KG1 (cell line): ENCODE data around the gene PACSIN1.

ENCODE experiments used
- DNase-seq: peaks from one replicate; lab custom pipeline; 2025; lab: John Stamatoyannopoulos, UW

Gene PACSIN1

DNA sequence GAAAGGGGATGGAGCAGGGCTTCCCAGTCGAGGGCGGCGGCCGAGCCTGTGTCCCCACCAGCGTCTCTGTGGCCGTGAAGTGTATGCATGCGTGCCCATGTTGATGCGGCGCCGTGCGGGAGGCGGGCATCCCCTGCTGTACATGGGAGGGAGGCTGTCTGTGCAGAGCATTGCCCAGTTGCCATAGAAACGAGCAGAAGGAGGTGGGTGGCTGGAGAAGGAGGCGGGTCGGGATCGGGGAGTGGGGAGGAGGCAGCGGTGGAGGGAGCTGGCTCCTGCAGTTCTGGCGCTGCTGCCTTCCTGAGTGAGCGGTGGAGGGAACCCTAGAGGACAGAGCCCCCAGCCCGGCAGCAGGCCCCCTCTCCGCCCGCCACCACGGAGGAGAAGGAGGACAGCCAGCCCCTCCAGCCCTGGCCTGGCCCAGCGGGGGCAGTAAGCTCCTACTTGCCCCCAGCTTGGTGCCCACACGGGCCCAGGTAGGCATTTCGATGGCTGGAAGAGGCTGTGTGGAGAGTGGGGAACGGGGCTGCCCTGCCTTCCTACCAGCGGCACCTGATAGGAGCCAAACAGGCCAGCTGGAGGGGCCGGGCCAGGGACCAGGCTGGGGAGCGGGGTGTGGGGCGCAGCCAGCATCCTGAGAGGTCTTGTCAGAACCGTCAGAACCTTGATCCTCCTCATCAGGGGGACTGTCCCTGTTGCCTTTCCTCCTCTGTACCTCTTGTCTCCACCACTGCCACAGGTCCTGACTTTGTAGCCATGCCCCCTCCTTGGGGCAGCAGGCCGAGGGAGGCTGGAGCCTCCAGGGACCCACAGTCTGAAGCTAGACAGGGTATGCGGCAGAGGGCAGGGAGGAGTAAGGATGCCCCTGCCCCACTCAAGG, 49.0 kb downstream of the PACSIN1 start:
- DNase-seq = no peak

- no peak for DNase-seq
Measured at GRCh38 chr6:34515473-34516387, 49.9 kb downstream of the PACSIN1 start.

DNA sequence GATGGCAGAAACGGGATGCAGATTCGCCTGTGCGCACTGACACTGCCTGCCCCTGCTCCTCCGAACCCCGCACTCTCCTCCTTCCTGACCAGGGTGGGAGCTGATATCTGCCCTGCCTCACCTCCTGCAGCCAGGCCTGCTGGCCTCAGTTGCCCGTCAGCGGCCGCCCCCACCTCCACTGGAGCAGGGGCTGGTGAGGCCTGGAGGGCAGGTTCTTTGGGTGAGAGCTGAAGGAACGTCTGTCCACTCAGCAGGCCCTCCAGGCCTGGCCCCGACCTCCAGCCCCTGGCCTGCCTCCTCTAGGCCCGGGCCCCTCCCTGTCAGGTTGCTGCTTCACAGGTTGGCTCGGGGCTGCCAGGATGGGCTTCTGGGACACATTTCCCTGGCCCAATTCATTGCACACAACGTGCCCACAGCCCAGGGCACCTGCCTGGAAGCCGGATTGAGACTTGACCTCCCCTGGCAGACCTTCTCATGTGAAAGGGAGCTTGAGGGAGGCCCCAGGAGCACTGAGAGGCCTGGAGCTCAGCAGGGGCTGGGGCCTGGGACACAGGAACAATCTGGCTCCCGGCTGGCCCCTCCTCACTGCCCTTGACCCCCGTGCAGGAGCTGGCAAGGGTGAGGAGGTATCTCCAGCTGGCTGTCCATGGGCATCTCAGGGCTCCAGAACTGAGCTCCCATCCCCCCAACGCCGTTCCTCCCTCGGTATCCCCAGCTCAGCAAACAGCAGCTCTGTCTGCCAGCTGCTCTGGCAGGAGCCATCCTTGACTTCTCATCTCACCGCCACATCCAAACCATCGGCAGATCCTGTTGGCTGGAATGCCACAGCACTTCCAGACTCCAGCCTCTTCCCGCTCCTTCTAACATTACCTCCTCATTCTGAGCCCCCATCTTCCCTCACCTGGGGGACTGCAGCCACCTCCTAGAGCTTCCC, 50.8 kb downstream of the PACSIN1 start:
- no peak for DNase-seq

DNA sequence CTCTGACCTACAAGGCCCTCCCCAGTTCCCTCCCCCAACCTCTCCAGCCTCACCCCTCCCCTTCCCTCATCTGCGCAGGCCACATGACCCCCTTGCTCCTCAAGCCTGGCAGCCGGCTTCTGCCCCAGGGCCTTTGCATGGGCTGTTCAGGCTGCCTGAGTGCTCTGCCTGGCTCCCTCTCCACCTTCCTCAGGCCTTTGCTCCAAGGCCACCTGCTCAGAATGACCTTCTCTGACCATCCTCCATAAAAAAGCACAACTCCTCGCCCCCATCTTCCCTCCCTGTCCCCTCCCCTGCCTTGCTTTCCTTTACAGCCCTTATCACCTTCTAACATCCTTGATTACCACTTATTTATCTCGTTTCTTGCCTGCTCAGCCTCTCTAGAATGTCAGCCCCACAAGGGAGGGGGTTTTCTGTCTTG, 51.6 kb downstream of the PACSIN1 start:
- DNase-seq = no peak

DNA sequence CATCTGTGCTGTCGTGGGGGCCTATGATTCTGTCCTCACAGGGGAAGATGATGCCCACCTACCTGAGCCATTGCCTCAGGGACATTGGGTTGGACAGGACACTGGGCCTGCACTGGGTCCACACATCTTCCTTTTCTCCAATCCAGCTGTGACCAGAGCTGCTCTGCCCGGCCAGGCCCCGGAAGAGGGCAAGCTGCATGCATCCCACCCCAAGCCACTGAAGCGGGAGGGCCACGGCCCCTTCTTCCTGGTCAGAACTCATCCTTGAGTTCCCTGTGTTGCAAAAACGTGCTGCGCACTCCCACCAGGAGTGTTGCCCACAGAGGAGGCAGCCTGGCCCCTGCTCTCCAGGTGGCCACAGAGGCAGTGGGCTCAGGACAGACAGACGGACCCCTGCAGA, 52.1 kb downstream of the PACSIN1 start:
- DNase-seq = no peak

DNA sequence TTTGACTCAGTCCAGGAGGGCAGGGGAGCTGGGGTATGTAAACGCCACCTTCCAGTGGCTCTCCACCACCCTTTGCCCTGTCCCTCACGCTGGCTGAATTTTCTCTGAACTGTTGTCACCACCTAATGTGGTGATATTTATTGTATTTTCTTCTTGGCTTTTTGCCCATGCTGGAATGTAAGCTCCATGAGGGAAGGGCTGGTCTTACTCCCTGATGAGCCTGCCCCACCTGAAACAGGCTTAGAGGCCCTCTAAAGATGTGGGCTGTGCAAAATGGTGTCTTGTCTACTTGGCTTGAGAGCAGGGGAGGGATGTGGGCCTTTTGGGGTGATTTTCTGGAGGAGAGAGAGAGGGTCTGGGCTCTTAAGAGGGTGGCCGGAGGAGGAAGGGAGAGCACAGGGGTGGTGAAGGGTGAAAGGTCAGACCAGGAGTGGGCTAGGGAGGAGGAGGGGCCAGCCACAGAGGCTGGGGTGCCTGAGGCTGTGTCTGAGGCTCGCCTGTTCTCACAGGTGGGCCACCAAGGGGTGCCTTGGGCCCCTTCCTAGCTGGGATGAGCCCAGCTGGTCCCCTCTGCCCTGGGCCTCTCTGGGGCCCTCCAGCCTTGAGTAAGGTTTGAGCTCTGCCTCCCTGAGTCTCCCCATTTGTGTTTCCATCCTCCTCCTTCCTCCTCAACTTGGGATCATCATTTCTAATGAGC, 52.9 kb downstream of the PACSIN1 start:
- no peak for DNase-seq

DNA sequence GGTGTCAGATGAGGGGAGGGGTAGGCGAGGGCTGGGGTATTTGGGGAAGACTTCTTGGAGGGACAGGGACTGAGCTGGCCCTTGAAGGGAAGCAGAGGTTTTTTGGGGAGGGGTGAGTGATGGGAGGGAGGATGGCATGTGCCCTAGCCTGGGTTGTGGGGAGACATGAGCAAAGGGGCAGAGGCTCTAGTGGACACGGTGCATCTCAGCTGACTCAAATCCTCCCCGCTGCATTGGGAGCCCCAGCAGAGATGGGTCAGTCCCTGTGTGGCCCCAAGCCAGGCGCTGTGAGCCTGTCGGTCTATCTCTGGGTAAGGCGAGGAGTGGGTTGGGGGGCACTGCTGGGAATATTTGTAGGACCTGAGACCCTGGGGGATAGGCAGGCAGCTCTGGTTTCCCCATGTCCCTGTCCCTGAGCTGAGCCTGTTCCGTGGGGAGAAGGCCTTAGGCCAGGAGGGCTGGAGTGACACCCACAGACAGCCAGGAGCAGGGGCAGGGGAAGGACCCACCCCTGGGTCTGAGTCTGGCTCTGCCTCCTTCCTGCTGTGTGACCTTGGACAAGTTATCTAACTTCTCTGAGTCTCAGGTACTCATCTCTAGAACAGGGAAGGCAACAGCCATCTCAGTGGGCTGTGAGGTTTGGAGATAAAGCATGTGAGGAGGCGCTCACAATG, 54.2 kb downstream of the PACSIN1 start:
- DNase-seq = no peak

DNA sequence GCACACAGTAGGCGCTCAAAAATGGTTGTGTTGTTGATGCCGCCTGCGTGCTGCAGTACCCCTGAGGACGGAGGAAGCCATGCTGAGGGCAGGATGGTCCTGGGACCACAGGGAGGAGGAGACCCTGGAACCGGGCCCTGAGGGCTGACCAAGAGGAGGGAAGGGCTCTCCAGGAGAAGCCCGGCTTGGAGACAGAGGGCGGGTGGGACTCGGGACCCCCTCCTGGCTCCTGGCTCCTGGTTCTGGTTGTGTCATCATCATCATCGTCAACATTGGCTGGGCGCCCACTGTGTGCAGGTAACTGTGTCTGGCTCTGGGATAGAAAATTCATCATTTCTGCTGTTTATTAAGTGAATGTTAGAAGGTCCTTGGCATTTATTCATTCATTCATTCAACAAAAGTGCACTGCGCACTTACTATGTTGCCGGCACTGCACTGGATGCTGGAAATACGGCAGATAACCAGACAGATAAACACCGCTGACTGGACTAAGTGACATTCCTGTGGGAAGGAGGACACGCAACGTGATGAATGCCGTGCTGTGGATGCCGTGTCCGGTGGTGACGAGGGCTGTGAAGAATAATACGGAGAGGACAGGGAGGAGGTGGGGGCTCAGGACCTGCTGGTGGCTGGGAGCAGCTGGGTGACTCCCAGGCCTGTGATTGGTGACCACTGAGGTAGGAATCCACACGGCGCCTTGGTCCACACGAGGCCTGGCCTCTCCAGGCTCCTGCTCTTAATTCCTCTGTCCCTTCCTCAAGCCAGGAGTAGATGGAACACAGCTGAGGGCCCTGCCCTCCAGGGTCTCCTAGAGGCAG, 55.0 kb downstream of the PACSIN1 start:
- no peak for DNase-seq

GRCh38 chr6:34521463-34522285, 55.8 kb downstream of the PACSIN1 start:
- DNase-seq = no peak

GRCh38 chr6:34522761-34523160, 56.9 kb downstream of the PACSIN1 start:
- no peak for DNase-seq

DNA sequence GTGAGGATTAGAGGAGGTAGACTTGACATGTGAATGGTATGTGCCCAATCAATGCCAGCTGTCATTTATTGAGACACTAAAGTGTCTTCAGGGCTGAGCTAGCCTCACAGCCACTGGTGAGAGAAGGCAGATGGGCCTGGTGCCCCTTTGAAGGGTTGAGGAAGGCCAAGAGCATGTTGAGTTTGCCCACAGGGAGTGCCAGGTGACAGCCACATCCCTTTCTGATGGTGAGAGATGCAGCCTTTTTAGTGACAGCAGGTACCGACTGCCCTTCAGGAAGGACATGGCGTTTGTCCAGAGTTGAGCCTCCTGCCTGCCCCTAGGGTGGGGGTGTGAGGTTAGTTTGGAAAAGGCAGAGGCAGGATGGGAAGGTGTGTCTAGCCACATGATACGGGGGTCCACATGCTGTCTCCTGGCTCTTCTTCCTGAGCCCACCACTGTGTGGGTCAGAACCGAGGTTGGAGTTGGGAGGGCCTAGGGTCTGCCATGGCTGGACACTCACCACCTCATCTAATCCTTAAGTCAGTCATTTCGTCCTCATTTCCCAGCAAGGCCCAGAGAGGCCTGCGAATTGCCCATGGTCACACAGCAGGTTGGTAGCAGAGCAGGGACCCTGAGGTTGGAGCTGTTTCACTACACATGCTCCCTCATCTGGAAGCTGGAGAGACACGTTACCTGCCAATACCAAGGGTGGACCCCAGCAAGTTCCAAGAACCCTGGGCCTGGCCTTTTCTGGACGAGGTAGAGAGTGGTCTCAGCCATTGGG, 57.7 kb downstream of the PACSIN1 start:
- no peak for DNase-seq

- DNase-seq = no peak
Measured at GRCh38 chr6:34524499-34524898, 58.6 kb downstream of the PACSIN1 start.

- no peak for DNase-seq
Measured at GRCh38 chr6:34524971-34525370, 59.1 kb downstream of the PACSIN1 start.

DNA sequence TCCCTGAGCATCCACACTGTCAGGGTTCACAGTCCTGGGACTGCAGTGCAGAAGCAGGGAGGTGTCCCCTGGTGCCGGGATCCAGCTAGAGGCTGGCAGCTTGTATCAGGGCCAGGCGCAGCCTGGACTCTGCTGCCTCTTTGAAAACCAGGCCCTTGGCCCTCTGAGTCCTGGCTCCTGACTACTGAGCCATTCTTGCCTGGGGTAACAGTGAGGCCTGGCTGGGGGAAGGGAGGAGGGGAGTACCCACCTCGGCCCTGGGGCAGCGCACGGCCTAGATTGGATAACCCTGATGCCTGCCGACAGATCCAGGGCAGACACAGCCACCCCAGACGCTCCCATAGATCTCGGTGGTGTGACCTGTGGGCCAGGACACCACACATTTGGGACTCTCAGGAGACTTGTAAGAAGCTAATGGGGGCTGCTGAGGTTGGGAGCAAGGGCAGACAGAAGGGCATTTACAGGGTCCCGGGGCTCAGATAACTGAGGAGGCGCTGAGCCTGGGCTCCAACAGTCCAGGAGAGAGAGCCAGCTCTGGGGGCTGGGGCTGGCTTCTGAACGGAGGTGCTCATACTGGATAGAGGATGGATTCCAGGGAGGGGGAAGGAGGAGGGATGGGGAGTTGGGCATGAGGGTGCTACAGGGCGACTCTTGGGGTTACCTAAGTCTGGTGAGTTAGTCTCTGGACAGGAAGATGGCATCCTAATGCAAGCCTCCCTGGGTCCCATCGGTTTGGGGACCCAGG, 59.7 kb downstream of the PACSIN1 start:
- no peak for DNase-seq

DNA sequence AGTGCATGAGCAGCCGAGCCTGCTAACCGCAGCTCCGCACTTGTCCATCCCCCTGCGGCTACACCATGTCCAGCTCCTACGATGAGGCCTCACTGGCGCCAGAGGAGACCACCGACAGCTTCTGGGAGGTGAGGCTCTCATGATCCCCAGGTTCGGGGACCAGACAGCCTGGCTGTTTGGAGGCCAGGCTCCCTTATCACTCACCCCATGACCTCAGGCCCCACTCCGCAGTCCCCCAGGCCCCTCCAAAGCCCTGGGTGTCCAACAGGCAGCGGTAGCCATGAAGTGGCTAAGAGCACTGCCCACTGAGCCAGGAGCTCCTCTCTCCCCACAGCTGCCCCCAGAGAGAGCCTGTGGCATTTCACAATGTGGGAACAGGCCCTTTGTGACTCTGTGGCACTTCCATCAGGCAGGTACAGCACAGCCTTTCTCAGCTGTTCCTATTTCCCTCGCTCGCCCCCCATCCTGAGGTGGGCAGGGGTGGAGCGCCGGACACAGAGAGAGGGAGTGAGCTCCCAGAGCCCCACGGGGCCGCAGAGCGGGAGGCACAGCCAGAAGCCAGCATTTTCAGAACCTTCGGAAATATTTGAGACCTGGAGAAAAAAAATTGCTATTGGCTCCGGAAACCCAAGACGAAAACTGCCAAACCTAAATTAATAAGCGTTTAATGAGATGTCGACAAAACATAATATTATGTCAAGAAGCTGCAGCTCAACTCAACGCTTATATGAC, 60.5 kb downstream of the PACSIN1 start:
- DNase-seq = no peak

DNA sequence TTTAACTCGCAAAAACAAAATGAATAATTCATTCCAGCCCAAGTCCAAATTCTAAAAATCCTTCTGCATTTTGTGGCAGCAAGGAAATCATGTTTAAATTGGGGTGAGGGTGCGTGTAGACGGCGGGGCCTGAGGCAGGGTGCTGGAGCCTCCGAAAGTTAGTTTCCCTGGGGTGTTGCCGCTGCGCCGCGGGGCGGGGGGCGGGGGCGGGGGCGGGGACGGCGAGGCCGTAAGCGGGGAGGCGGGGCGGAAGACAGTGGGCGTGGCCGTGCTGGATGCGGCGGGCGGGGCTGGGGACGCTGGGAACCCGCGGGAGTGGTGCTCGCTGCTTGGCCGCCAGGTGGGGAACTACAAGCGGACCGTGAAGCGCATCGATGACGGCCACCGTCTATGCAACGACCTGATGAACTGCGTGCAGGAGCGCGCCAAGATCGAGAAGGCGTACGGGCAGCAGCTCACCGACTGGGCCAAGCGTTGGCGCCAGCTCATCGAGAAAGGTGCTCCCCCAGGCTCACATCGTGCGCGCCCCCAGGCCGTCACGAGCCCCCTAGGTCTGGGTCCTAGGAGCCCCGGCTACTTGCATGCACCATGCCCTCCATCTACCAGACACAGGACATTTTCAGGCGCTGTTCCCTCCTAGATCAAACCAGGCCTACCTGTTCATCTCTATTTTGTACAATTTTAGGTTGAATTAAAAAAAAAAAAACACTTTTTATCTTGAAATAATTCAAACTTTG, 61.3 kb downstream of the PACSIN1 start:
- DNase-seq = peak; percentile 84
